HL-60 (cell line): ENCODE measurements around the gene SMC4.

Experiments used
- CTCF ChIP-seq: IDR thresholded peaks from one replicate; pipeline ENCODE4 v1.5.1; 2011; ENCODE audit warnings: low read length, control low read depth, inconsistent platforms; ENCODE audit not compliant: insufficient read depth
- GABPA ChIP-seq: IDR thresholded peaks from 2 replicates; pipeline ENCODE4 v1.6.1; 2012; ENCODE audit warnings: low read depth
- POLR2AphosphoS5 ChIP-seq: IDR thresholded peaks from 2 replicates; pipeline ENCODE4 v1.6.1; 2012; ENCODE audit warnings: low read depth
- REST ChIP-seq: IDR thresholded peaks from 2 replicates; pipeline ENCODE4 v1.6.1; 2012; ENCODE audit warnings: low read depth; ENCODE audit not compliant: insufficient replicate concordance
- SPI1 ChIP-seq: IDR thresholded peaks from 2 replicates; pipeline ENCODE4 v1.6.1; 2012; ENCODE audit warnings: low read depth, mild to moderate bottlenecking, borderline replicate concordance

- TF ChIP-seq CTCF (no peak), POLR2AphosphoS5 (no peak), GABPA (no peak), REST (no peak), SPI1 (no peak)
These were observed 47.1 kb downstream of the SMC4 start for GRCh38 chr3:160446522-160447056.
